T-helper 1 cell treated with Interleukin-12 subunit alpha and Interleukin-12 subunit beta and Interleukin-4 antibody, amounts not matched to agents 30 μg/mL and 1 μg/mL, for 36 hours (primary cell): Measurements from ENCODE around the gene RERE.

Experiments
- H3K27ac Mint-ChIP-seq: one replicate; pipeline ENCODE4 v1.8.0; 2021; ENCODE audit warnings: mild to moderate bottlenecking, mixed read lengths
- H3K27me3 Mint-ChIP-seq: one replicate; pipeline ENCODE4 v1.8.0; 2021; ENCODE audit warnings: low read depth, mixed read lengths
- H3K36me3 Mint-ChIP-seq: one replicate; pipeline ENCODE4 v1.8.0; 2021; ENCODE audit warnings: low read depth, mixed read lengths
- H3K4me1 Mint-ChIP-seq: one replicate; pipeline ENCODE4 v1.8.0; 2021; ENCODE audit warnings: low read depth, mixed read lengths
- H3K4me3 Mint-ChIP-seq: one replicate; pipeline ENCODE4 v1.8.0; 2021; ENCODE audit warnings: mild to moderate bottlenecking, moderate library complexity, mixed read lengths
- H3K9me3 Mint-ChIP-seq: one replicate; pipeline ENCODE4 v1.8.0; 2021; ENCODE audit warnings: mixed read lengths

Gene RERE

GRCh38 chr1:8665833-8666232 lies 151.6 kb downstream of the RERE start:
- H3K27ac Mint-ChIP-seq: no peak overlapping the region
- no peaks in the 10 kb centered on the region for H3K36me3 Mint-ChIP-seq
- no peaks in the 10 kb centered on the region for H3K27me3 Mint-ChIP-seq
- H3K4me1 Mint-ChIP-seq: peaks cover 40% of the 10 kb centered on the region
- H3K9me3 Mint-ChIP-seq: no peaks in the 10 kb centered on the region
- H3K4me3 Mint-ChIP-seq: no peak overlapping the region

GRCh38 chr1:8664887-8665286 lies 152.6 kb downstream of the RERE start:
- Mint-ChIP-seq H3K27me3 (no peaks in the 10 kb centered on the region), H3K4me1 (peaks cover 31% of the 10 kb centered on the region), H3K4me3 (no peak overlapping the region), H3K36me3 (no peaks in the 10 kb centered on the region), H3K27ac (no peak overlapping the region), H3K9me3 (no peaks in the 10 kb centered on the region)

GRCh38 chr1:8663915-8664329 lies 153.5 kb downstream of the RERE start:
- H3K27ac Mint-ChIP-seq: no peak overlapping the region
- H3K9me3 Mint-ChIP-seq: no peaks in the 10 kb centered on the region
- H3K36me3 Mint-ChIP-seq: no peaks in the 10 kb centered on the region
- H3K4me1 Mint-ChIP-seq: peaks cover 23% of the 10 kb centered on the region
- no peak overlapping the region for H3K4me3 Mint-ChIP-seq
- H3K27me3 Mint-ChIP-seq: no peaks in the 10 kb centered on the region

GRCh38 chr1:8663090-8663802 lies 154.2 kb downstream of the RERE start:
- Mint-ChIP-seq H3K27ac (no peak overlapping the region), H3K27me3 (no peaks in the 10 kb centered on the region)

GRCh38 chr1:8662380-8663072 lies 154.9 kb downstream of the RERE start:
- H3K27ac Mint-ChIP-seq: no peak overlapping the region
- H3K4me3 Mint-ChIP-seq: no peak overlapping the region
- no peaks in the 10 kb centered on the region for H3K27me3 Mint-ChIP-seq
- H3K36me3 Mint-ChIP-seq: no peaks in the 10 kb centered on the region
- H3K4me1 Mint-ChIP-seq: peaks cover 18% of the 10 kb centered on the region
- no peaks in the 10 kb centered on the region for H3K9me3 Mint-ChIP-seq

More at GRCh38 chr1:8663090-8663802, 154.2 kb downstream of the RERE start:
- Mint-ChIP-seq H3K36me3 (no peaks in the 10 kb centered on the region), H3K4me3 (no peak overlapping the region), H3K4me1 (peaks cover 21% of the 10 kb centered on the region), H3K9me3 (no peaks in the 10 kb centered on the region)

- H3K4me3 Mint-ChIP-seq: no peak overlapping the region
- no peaks in the 10 kb centered on the region for H3K27me3 Mint-ChIP-seq
- H3K27ac Mint-ChIP-seq: no peak overlapping the region
- no peaks in the 10 kb centered on the region for H3K9me3 Mint-ChIP-seq
- no peaks in the 10 kb centered on the region for H3K36me3 Mint-ChIP-seq
- H3K4me1 Mint-ChIP-seq: peaks cover 12% of the 10 kb centered on the region
Observed at GRCh38 chr1:8661185-8662110, 156.0 kb downstream of the RERE start.

- Mint-ChIP-seq H3K4me1 (peaks cover 7% of the 10 kb centered on the region), H3K36me3 (peaks cover 9% of the 10 kb centered on the region), H3K27me3 (no peaks in the 10 kb centered on the region), H3K9me3 (no peaks in the 10 kb centered on the region), H3K4me3 (no peak overlapping the region), H3K27ac (no peak overlapping the region)
Observed at GRCh38 chr1:8660411-8660828, 157.0 kb downstream of the RERE start.

- Mint-ChIP-seq H3K27ac (no peak overlapping the region), H3K4me1 (peaks cover 7% of the 10 kb centered on the region), H3K36me3 (peaks cover 13% of the 10 kb centered on the region), H3K9me3 (no peaks in the 10 kb centered on the region), H3K27me3 (no peaks in the 10 kb centered on the region), H3K4me3 (no peak overlapping the region)
Observed at GRCh38 chr1:8659593-8659992, 157.8 kb downstream of the RERE start.

GRCh38 chr1:8653878-8654277 lies 163.6 kb downstream of the RERE start:
- no peaks in the 10 kb centered on the region for H3K27me3 Mint-ChIP-seq
- H3K36me3 Mint-ChIP-seq: peaks cover 19% of the 10 kb centered on the region
- H3K4me3 Mint-ChIP-seq: no peak overlapping the region
- no peaks in the 10 kb centered on the region for H3K9me3 Mint-ChIP-seq
- H3K27ac Mint-ChIP-seq: no peak overlapping the region
- H3K4me1 Mint-ChIP-seq: peaks cover 29% of the 10 kb centered on the region

- H3K36me3 Mint-ChIP-seq: peaks cover 19% of the 10 kb centered on the region
- peaks cover 41% of the 10 kb centered on the region for H3K4me1 Mint-ChIP-seq
- no peaks in the 10 kb centered on the region for H3K9me3 Mint-ChIP-seq
- H3K27me3 Mint-ChIP-seq: no peaks in the 10 kb centered on the region
- peak overlapping the region; percentile 81 for H3K27ac Mint-ChIP-seq
- peak overlapping the region; percentile 28 for H3K4me3 Mint-ChIP-seq
Observed at GRCh38 chr1:8652467-8653046, 164.9 kb downstream of the RERE start.

- peak overlapping the region; percentile 81 for H3K27ac Mint-ChIP-seq
- no peaks in the 10 kb centered on the region for H3K27me3 Mint-ChIP-seq
- H3K9me3 Mint-ChIP-seq: no peaks in the 10 kb centered on the region
- peak overlapping the region; percentile 28 for H3K4me3 Mint-ChIP-seq
- peaks cover 44% of the 10 kb centered on the region for H3K4me1 Mint-ChIP-seq
- H3K36me3 Mint-ChIP-seq: peaks cover 20% of the 10 kb centered on the region
Observed at GRCh38 chr1:8651962-8652361, 165.5 kb downstream of the RERE start.

- no peak overlapping the region for H3K4me3 Mint-ChIP-seq
- H3K4me1 Mint-ChIP-seq: peaks cover 44% of the 10 kb centered on the region
- no peaks in the 10 kb centered on the region for H3K9me3 Mint-ChIP-seq
- peak overlapping the region; percentile 81 for H3K27ac Mint-ChIP-seq
- H3K27me3 Mint-ChIP-seq: no peaks in the 10 kb centered on the region
- H3K36me3 Mint-ChIP-seq: peaks cover 23% of the 10 kb centered on the region
Observed at GRCh38 chr1:8651236-8651890, 166.1 kb downstream of the RERE start.

- Mint-ChIP-seq H3K9me3 (no peaks in the 10 kb centered on the region), H3K36me3 (peaks cover 15% of the 10 kb centered on the region), H3K27ac (no peak overlapping the region), H3K4me1 (peaks cover 46% of the 10 kb centered on the region), H3K4me3 (no peak overlapping the region), H3K27me3 (no peaks in the 10 kb centered on the region)
Observed at GRCh38 chr1:8649875-8650274, 167.6 kb downstream of the RERE start.

- Mint-ChIP-seq H3K4me1 (peaks cover 47% of the 10 kb centered on the region), H3K27ac (peak overlapping the region; percentile 24), H3K36me3 (peaks cover 14% of the 10 kb centered on the region), H3K4me3 (no peak overlapping the region), H3K9me3 (no peaks in the 10 kb centered on the region), H3K27me3 (no peaks in the 10 kb centered on the region)
Observed at GRCh38 chr1:8649027-8649426, 168.4 kb downstream of the RERE start.
